HEK293 (cell line): ENCODE data around the gene PLCD1.

Experiments used
- CTCF ChIA-PET: fragments of 350-600 bp; formaldehyde crosslinking; extraction: SDS; loops from one replicate; lab custom pipeline; 2021; ENCODE audit warnings: antibody characterized with exemption; lab: Yijun Ruan, JAX
- POLR2A ChIA-PET: fragments of 300-600 bp; formaldehyde crosslinking; extraction: SDS; loops from one replicate; lab custom pipeline; 2020; ENCODE audit warnings: antibody characterized with exemption, inconsistent platforms; lab: Yijun Ruan, JAX
- H3K27ac ChIP-seq: fragments of 200-500 bp; sonication (Bioruptor generic); 2 replicates; pipeline ENCODE4 v1.5.1; 2014; ENCODE audit warnings: low read depth, low read length, control low read depth, inconsistent platforms; ENCODE audit errors: extremely low read depth
- H3K36me3 ChIP-seq, 2 experiments: fragments of 200-500 bp in 1 of 2; sonication (Bioruptor generic) in 1 of 2; 1 replicate in 1 of 2; 2 replicates in 1 of 2; pipeline ENCODE4 v1.5.1; 2014 to 2017; ENCODE audit warnings: inconsistent platforms in 2 of 2, low read length in 2 of 2; ENCODE audit not compliant: control insufficient read depth in 2 of 2, insufficient read depth in 1 of 2
- H3K4me1 ChIP-seq: fragments of 200-500 bp; sonication (Bioruptor generic); 2 replicates; pipeline ENCODE4 v1.5.1; 2014; ENCODE audit warnings: mild to moderate bottlenecking, low read length, inconsistent platforms; ENCODE audit not compliant: control insufficient read depth, insufficient read depth
- H3K4me3 ChIP-seq: 2 replicates; pipeline ENCODE4 v1.5.1; 2011; ENCODE audit warnings: low read depth, mild to moderate bottlenecking, control low read depth, low read length, moderate library complexity
- H3K9me3 ChIP-seq: fragments of 200-500 bp; sonication (Bioruptor generic); 2 replicates; pipeline ENCODE4 v1.5.1; 2014; ENCODE audit warnings: low read depth, low read length, inconsistent platforms; ENCODE audit not compliant: control insufficient read depth, insufficient read depth
- ELK4 ChIP-seq: IDR thresholded peaks from 2 replicates; pipeline ENCODE4 v1.6.1; 2011; ENCODE audit warnings: mild to moderate bottlenecking, low read depth, low read length, borderline replicate concordance
- PBX3 ChIP-seq: sonication (generic); formaldehyde crosslinking; IDR thresholded peaks from 2 replicates; pipeline ENCODE4 v1.8.1; 2022; ENCODE audit warnings: mild to moderate bottlenecking, moderate library complexity, missing genetic modification reagents
- PRDM2 ChIP-seq: fragments of 450-650 bp; formaldehyde crosslinking; IDR thresholded peaks from 2 replicates; pipeline ENCODE4 v1.5.1; 2016; ENCODE audit warnings: missing biosample characterization, missing genetic modification characterization, borderline replicate concordance
- TCF7L2 ChIP-seq: IDR thresholded peaks from 2 replicates; pipeline ENCODE4 v1.6.1; 2011; ENCODE audit warnings: low read depth, mild to moderate bottlenecking, inconsistent platforms, low read length, moderate library complexity, borderline replicate concordance
- ZBTB1 ChIP-seq: fragments of 450-650 bp; formaldehyde crosslinking; IDR thresholded peaks from 2 replicates; pipeline ENCODE4 v1.5.1; 2016; ENCODE audit warnings: missing biosample characterization, missing genetic modification characterization
- ZNF133 ChIP-seq: fragments of 450-650 bp; formaldehyde crosslinking; IDR thresholded peaks from 2 replicates; pipeline ENCODE4 v1.5.1; 2016; ENCODE audit warnings: missing biosample characterization, missing genetic modification characterization
- ZNF169 ChIP-seq: fragments of 450-650 bp; formaldehyde crosslinking; IDR thresholded peaks from 2 replicates; pipeline ENCODE4 v1.5.1; 2016; ENCODE audit warnings: missing biosample characterization, missing genetic modification characterization
- ZNF18 ChIP-seq: fragments of 450-650 bp; formaldehyde crosslinking; IDR thresholded peaks from 2 replicates; pipeline ENCODE4 v1.5.1; 2016; ENCODE audit warnings: missing biosample characterization, missing genetic modification characterization
- ZNF202 ChIP-seq: fragments of 450-650 bp; formaldehyde crosslinking; IDR thresholded peaks from 2 replicates; pipeline ENCODE4 v1.5.1; 2016; ENCODE audit warnings: missing biosample characterization, missing genetic modification characterization, borderline replicate concordance
- ZNF292 ChIP-seq: fragments of 450-650 bp; formaldehyde crosslinking; IDR thresholded peaks from 2 replicates; pipeline ENCODE4 v1.5.1; 2016; ENCODE audit warnings: low read depth, missing biosample characterization, missing genetic modification characterization, borderline replicate concordance
- ZNF354C ChIP-seq: fragments of 450-650 bp; formaldehyde crosslinking; IDR thresholded peaks from 2 replicates; pipeline ENCODE4 v1.5.1; 2016; ENCODE audit warnings: missing biosample characterization, missing genetic modification characterization, low read depth, borderline replicate concordance
- ZNF423 ChIP-seq: fragments of 450-650 bp; formaldehyde crosslinking; IDR thresholded peaks from 2 replicates; pipeline ENCODE4 v1.5.1; 2016; ENCODE audit warnings: missing biosample characterization, missing genetic modification characterization
- ZNF518A ChIP-seq: fragments of 450-650 bp; formaldehyde crosslinking; conservative IDR thresholded peaks from 2 replicates; pipeline ENCODE4 v1.5.1; 2016; ENCODE audit warnings: low read depth, missing biosample characterization, missing genetic modification characterization
- ZNF585B ChIP-seq: fragments of 450-650 bp; formaldehyde crosslinking; IDR thresholded peaks from 2 replicates; pipeline ENCODE4 v1.5.1; 2016; ENCODE audit warnings: missing biosample characterization, missing genetic modification characterization
- ZNF596 ChIP-seq: fragments of 450-650 bp; IDR thresholded peaks from 2 replicates; pipeline ENCODE4 v1.5.0; 2018; ENCODE audit warnings: missing biosample characterization, mild to moderate bottlenecking, missing genetic modification characterization, moderate library complexity
- ZNF626 ChIP-seq: fragments of 450-650 bp; sonication (Bioruptor Pico); formaldehyde crosslinking; IDR thresholded peaks from 2 replicates; pipeline ENCODE4 v1.5.1; 2018; ENCODE audit warnings: missing biosample characterization, missing genetic modification characterization, inconsistent platforms
- ZNF768 ChIP-seq: fragments of 450-650 bp; formaldehyde crosslinking; IDR thresholded peaks from 2 replicates; pipeline ENCODE4 v1.5.1; 2018; ENCODE audit warnings: missing biosample characterization, mild to moderate bottlenecking, missing genetic modification characterization
- ZNF776 ChIP-seq: fragments of 450-650 bp; formaldehyde crosslinking; IDR thresholded peaks from 2 replicates; pipeline ENCODE4 v1.5.0; 2017; ENCODE audit warnings: missing biosample characterization, missing genetic modification characterization, borderline replicate concordance

PLCD1 gene

GRCh38 chr3:37964146-37964545, 65.3 kb downstream of the PLCD1 start:
- ChIA-PET CTCF (interaction anchor here (0.9 to 8.1 kb wide), 3 partner anchors 10 to 110 kb away, joined by 3 to 164 read pairs (median 36); no protein-coding TSS in a partner anchor), POLR2A (no interaction called here)
- H3K9me3 ChIP-seq, result no peaks in the 10 kb centered on the region
- no peaks in the 10 kb centered on the region for H3K36me3 ChIP-seq
- no peak overlapping the region for H3K27ac ChIP-seq
- no peak for TF ChIP-seq ZNF133
- H3K4me3 ChIP-seq, result no peak overlapping the region
- H3K4me1 ChIP-seq, result no peaks in the 10 kb centered on the region

- ChIA-PET CTCF (interaction anchor here (0.5 to 8.1 kb wide), 3 partner anchors 11 to 272 kb away, joined by 3 to 164 read pairs (median 36); no protein-coding TSS in a partner anchor), POLR2A (no interaction called here)
- Histone ChIP-seq H3K4me1 (no peaks in the 10 kb centered on the region), H3K36me3 (no peaks in the 10 kb centered on the region), H3K27ac (no peak overlapping the region), H3K9me3 (no peaks in the 10 kb centered on the region), H3K4me3 (no peak overlapping the region)
- TF ChIP-seq ZNF596 (no peak), ZNF18 (tag by site-specific recombination) (no peak), ZNF518A (tag by site-specific recombination) (no peak), ZNF776 (tag by site-specific recombination) (no peak), ZNF585B (tag by site-specific recombination) (no peak), ELK4 (no peak), PBX3 (no peak), ZNF292 (tag by site-specific recombination) (no peak), ZNF423 (tag by site-specific recombination) (no peak), ZNF354C (tag by site-specific recombination) (no peak), ZNF169 (tag by site-specific recombination) (no peak), PRDM2 (tag by site-specific recombination) (no peak), ZBTB1 (tag by site-specific recombination) (no peak), ZNF626 (tag by site-specific recombination) (no peak), ZNF768 (no peak), TCF7L2 (no peak), ZNF202 (no peak)
These were observed 65.8 kb downstream of the PLCD1 start for GRCh38 chr3:37963635-37964034.
